Brain microvascular endothelial cell (primary cell): ENCODE measurements around the gene FAM131A.

ENCODE experiments used
- DNase-seq: peaks from one replicate; pipeline ENCODE4 v3.0.0-alpha.2; 2020
- H3K27ac ChIP-seq: fragments of 250-450 bp; sonication (Bioruptor Pico); 2 replicates; pipeline ENCODE4 v1.5.1; 2020; ENCODE audit warnings: mild to moderate bottlenecking, moderate library complexity
- H3K27me3 ChIP-seq: fragments of 250-450 bp; sonication (Bioruptor Pico); replicated peaks from 2 replicates; pipeline ENCODE4 v1.5.1; 2020; ENCODE audit warnings: mild to moderate bottlenecking
- H3K36me3 ChIP-seq: fragments of 250-450 bp; sonication (Bioruptor Pico); replicated peaks from 2 replicates; pipeline ENCODE4 v1.5.1; 2020; ENCODE audit warnings: mild to moderate bottlenecking
- H3K4me3 ChIP-seq: 2 replicates; pipeline ENCODE4 v1.5.1; 2011; ENCODE audit warnings: low read depth, mild to moderate bottlenecking, control low read depth, low read length, moderate library complexity
- in situ Hi-C: cut with HindIII; loops from 2 replicates; pipeline ENCODE4 v1.10.0; 2017; ENCODE audit warnings: low sequenced_read_pairs, low pct_ligation_motif_present
- TF ChIP-seq, protein P1 (sequence below): IDR thresholded peaks from 2 replicates; pipeline ENCODE4 v1.5.1; 2011; ENCODE audit warnings: low read depth, mild to moderate bottlenecking, moderate library complexity, low read length, control low read depth, inconsistent platforms; ENCODE audit errors: missing control alignments

The FAM131A gene

DNA sequence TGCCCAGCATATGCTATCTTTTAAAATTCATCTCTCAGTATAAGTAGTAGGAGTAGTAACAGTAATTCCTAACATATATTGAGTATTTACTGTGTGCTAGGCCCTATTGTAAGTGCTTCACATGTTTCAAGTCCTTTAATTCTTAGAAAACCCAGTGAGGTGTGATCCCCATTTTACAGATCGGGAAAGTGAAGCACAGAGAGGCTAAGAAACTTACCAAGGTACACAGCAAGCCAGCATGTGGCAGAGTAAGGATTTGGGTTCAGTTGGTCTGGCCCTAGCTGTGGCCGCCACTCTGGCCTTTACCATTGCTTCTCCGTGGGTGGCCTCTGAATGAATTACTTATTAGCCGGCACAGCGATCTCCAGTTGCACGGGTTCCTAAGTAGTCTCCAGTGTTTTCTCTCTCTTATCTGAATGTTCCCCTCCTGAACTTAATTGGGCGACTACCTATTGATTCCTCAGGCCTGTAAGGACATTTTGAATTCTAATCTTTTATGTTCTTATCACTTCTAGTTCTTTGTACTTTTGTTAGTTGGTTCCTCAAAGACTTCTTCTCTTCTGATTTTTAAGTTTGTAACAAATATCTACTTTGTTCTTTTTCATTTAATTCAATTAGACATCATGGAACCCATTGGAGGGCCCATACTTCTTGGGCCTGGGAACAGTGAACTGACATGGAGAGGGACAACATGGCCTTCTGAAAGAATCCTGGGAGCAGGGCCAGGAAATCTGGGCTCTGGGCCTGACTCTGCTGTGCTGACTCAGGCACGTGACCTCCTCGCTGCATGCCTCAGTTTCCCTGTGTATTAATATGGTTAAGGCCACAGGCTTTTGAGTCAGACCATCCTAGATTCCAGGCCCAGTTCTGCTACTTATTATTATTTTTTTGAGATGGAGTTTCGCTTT, 12.4 kb downstream of the FAM131A start:
- Histone ChIP-seq H3K27ac (no peak overlapping the region), H3K4me3 (no peak overlapping the region), H3K27me3 (no peaks in the 10 kb centered on the region), H3K36me3 (no peaks in the 10 kb centered on the region)
- DNase-seq = no peak
- in situ Hi-C loops = loop anchor here (25.0 kb wide), 1 partner anchor 187 kb away; no protein-coding TSS in a partner anchor
- TF ChIP-seq, protein P1, sequence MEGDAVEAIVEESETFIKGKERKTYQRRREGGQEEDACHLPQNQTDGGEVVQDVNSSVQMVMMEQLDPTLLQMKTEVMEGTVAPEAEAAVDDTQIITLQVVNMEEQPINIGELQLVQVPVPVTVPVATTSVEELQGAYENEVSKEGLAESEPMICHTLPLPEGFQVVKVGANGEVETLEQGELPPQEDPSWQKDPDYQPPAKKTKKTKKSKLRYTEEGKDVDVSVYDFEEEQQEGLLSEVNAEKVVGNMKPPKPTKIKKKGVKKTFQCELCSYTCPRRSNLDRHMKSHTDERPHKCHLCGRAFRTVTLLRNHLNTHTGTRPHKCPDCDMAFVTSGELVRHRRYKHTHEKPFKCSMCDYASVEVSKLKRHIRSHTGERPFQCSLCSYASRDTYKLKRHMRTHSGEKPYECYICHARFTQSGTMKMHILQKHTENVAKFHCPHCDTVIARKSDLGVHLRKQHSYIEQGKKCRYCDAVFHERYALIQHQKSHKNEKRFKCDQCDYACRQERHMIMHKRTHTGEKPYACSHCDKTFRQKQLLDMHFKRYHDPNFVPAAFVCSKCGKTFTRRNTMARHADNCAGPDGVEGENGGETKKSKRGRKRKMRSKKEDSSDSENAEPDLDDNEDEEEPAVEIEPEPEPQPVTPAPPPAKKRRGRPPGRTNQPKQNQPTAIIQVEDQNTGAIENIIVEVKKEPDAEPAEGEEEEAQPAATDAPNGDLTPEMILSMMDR = no peak

DNA sequence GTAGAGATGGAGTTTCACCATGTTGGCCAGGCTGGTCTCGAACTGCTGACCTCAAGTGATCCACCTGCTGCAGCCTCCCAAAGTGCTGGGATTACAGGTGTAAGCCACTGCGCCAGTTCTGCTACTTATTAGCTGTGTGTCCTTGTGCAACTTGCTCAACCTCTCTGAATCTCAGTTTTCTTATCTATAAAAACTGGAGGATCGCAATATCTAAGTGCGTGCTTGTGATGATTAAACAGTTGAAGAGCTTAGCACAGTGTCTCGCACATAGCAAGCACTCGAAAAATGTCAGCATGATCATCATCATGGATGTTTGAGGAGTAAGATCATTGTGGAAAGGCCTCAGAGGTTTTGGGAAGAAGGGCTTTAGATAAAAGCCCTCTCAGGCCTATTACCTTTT, 13.2 kb downstream of the FAM131A start:
- Histone ChIP-seq H3K27me3 (no peaks in the 10 kb centered on the region), H3K36me3 (no peaks in the 10 kb centered on the region), H3K27ac (no peak overlapping the region), H3K4me3 (no peak overlapping the region)
- no peak for DNase-seq
- TF ChIP-seq, protein P1 = no peak
- in situ Hi-C loops = loop anchor here (25.0 kb wide), 1 partner anchor 187 kb away; no protein-coding TSS in a partner anchor

DNA sequence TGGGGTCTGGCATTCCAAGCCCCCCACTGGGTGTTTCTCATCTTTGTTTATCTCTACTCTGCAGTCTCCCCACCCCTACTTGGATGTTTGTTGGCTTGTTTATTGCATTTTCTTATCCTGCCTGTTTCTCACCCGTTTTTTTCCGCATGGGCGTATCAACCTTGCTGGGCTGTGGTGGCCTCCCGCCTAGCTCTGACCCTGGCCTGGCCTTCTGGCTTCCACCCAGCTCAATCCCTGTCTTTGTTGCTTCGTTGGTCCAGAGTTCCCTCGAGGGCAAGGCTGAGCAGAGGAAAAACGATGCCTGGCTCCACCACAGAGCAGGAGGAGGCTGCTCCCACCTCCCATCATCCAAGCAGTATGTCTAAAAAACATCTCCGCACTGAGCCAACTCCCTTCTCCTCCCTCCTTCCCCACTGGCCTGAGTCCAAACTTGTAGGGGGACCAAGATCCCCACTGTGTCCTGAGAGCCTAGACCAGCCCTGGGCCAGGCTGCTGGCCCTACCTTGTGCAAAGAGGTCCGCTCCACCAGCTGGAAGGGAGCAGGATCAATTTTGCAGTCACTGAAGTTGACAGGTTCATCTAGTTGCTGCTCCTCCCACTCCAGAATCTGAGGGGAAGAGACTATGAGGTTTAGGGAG, 14.2 kb downstream of the FAM131A start:
- Histone ChIP-seq H3K4me3 (no peak overlapping the region), H3K27me3 (no peaks in the 10 kb centered on the region), H3K36me3 (no peaks in the 10 kb centered on the region), H3K27ac (no peak overlapping the region)
- TF ChIP-seq, protein P1 = no peak
- in situ Hi-C loops = loop anchor here (25.0 kb wide), 1 partner anchor 186 kb away; no protein-coding TSS in a partner anchor
- no peak for DNase-seq

DNA sequence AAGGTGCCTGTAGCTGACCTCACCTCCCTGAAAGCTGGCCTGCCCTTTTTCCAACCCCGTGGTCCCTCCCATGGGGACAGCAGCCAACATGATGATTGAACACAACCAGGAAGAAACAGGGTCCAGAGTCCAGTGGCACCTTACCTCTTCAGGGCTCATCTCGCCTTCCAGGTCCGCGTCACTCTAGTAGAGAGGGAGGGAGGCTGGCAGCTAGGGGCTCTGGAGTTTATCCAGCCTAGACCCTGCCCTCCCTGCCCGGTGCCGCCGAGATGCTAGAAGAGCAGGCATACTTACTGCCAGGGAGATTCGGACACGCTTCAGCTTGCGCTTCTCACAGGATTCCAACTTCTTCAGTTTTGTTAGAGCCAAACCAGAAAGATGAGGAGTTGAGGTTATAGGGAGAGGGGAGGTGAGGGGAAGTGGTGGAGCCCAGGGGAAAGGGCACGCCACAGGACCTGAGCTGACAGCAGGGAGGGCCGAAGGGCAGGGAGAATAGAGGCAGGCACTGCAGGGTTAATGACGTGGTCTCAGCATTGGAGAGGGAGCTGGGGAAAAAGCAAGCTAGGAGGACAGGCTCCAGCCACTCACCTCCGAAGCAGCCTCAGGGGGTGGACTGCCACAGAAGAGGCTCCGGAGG, 14.9 kb downstream of the FAM131A start:
- H3K27ac ChIP-seq = no peak overlapping the region
- DNase-seq = no peak
- in situ Hi-C loops = loop anchor here (25.0 kb wide), 1 partner anchor 185 kb away; no protein-coding TSS in a partner anchor
- H3K27me3 ChIP-seq = no peaks in the 10 kb centered on the region
- no peaks in the 10 kb centered on the region for H3K36me3 ChIP-seq
- TF ChIP-seq, protein P1 = no peak
- H3K4me3 ChIP-seq = no peak overlapping the region

DNA sequence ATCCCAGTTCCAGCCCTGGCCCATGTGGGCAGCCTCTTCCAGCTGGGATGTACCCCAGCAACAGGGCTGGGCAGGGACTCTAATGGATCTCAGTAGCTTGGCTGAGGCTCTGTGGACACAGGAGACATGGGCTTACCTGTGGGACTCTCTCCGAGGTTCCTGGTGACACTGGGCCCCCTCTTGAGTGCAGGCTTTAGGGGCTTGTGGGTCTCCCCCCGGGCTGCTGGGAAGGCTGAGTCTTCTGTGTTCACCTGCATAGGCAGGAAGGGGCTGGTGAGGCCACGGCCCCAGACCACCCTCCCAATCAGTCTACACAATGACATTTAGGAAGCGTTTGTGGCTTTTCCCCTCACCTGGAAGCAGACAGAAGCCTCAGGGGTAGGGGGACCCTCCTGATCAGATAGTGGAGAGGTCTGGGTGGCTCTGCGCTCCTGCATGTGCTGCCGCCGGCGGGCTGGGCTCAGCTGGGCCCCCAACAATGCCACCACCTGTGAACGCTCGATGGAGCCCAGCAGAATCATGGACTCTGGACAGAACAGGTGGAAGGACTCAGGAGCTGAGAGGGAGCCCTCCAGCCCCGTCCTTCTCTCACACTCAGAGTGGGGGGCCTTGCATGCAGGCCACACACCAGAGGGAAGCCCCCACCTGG, 15.6 kb downstream of the FAM131A start:
- in situ Hi-C loops = loop anchor here (25.0 kb wide), 1 partner anchor 184 kb away; no protein-coding TSS in a partner anchor
- no peak overlapping the region for H3K27ac ChIP-seq
- H3K4me3 ChIP-seq = no peak overlapping the region
- no peaks in the 10 kb centered on the region for H3K27me3 ChIP-seq
- no peaks in the 10 kb centered on the region for H3K36me3 ChIP-seq
- DNase-seq = no peak
- TF ChIP-seq, protein P1 = no peak
